Renal pelvis (tissue), 12 donors: ENCODE results near the gene CSRP1. TPM values are rescaled to one million over a fixed set of nuclear protein-coding genes. Genes with fewer than 3 reads are reported as not detected.
"Not testable (repeated sequence)": the region's sequence is repeated elsewhere in the genome, so short reads cannot be mapped to it uniquely, and the experiment has no call there.

Experiments used
- DNase-seq: peaks from one replicate; pipeline ENCODE4 v3.0.0-alpha.2; 2013
- long read RNA-seq, 16 experiments: transcript quantifications; one replicate each; lab custom pipeline, GENCODE V29; 2026
- polyA plus RNA-seq, 3 donors: library from polyadenylated mRNA; unstranded; fragments of 120-200 nt; gene quantifications; one replicate each; pipeline ENCODE4 v1.2.1, GENCODE V29; 2013; ENCODE audit not compliant: insufficient read length in 3 of 3

The CSRP1 gene
- polyA plus RNA-seq, result 100 to 1,000 TPM; 125 to 137 (median 135) TPM
- long read RNA-seq, donor 1, full-length matches to known transcripts, result 43 of 48 reads
- long read RNA-seq, donor 1, partial matches to known transcripts, result 5 of 48 reads
- long read RNA-seq, donor 1, other reads (novel, unspliced or antisense), result 0 of 48 reads
- long read RNA-seq, donor 2, full-length matches to known transcripts, result 75 of 86 reads
- long read RNA-seq, donor 2, partial matches to known transcripts, result 11 of 86 reads
- long read RNA-seq, donor 2, other reads (novel, unspliced or antisense), result 0 of 86 reads
- long read RNA-seq, donor 3, full-length matches to known transcripts, result 39 of 39 reads
- long read RNA-seq, donor 3, partial matches to known transcripts, result 0 of 39 reads
- long read RNA-seq, donor 3, other reads (novel, unspliced or antisense), result 0 of 39 reads
- long read RNA-seq, donor 4, full-length matches to known transcripts, result 62 of 70 reads
- long read RNA-seq, donor 4, partial matches to known transcripts, result 8 of 70 reads
- long read RNA-seq, donor 4, other reads (novel, unspliced or antisense), result 0 of 70 reads
- long read RNA-seq, donor 5, full-length matches to known transcripts, result 17 of 17 reads
- long read RNA-seq, donor 5, partial matches to known transcripts, result 0 of 17 reads
- long read RNA-seq, donor 5, other reads (novel, unspliced or antisense), result 0 of 17 reads
- long read RNA-seq, donor 6, full-length matches to known transcripts, result 35 of 35 reads
- long read RNA-seq, donor 6, partial matches to known transcripts, result 0 of 35 reads
- long read RNA-seq, donor 6, other reads (novel, unspliced or antisense), result 0 of 35 reads
- long read RNA-seq, donor 7, full-length matches to known transcripts, result 52 of 68 reads
- long read RNA-seq, donor 7, partial matches to known transcripts, result 16 of 68 reads
- long read RNA-seq, donor 7, other reads (novel, unspliced or antisense), result 0 of 68 reads
- long read RNA-seq, donor 8, full-length matches to known transcripts, result 83 of 101 reads
- long read RNA-seq, donor 8, partial matches to known transcripts, result 18 of 101 reads
- long read RNA-seq, donor 8, other reads (novel, unspliced or antisense), result 0 of 101 reads
- long read RNA-seq, donor 9, full-length matches to known transcripts, result 83 of 101 reads
- long read RNA-seq, donor 9, partial matches to known transcripts, result 18 of 101 reads
- long read RNA-seq, donor 9, other reads (novel, unspliced or antisense), result 0 of 101 reads
- long read RNA-seq, donor 10, full-length matches to known transcripts, result 43 of 49 reads
- long read RNA-seq, donor 10, partial matches to known transcripts, result 6 of 49 reads
- long read RNA-seq, donor 10, other reads (novel, unspliced or antisense), result 0 of 49 reads
- long read RNA-seq, donor 11, full-length matches to known transcripts, result 39 of 44 reads
- long read RNA-seq, donor 11, partial matches to known transcripts, result 5 of 44 reads
- long read RNA-seq, donor 11, other reads (novel, unspliced or antisense), result 0 of 44 reads
- long read RNA-seq, donor 12, full-length matches to known transcripts, result 71 of 78 reads
- long read RNA-seq, donor 12, partial matches to known transcripts, result 7 of 78 reads
- long read RNA-seq, donor 12, other reads (novel, unspliced or antisense), result 0 of 78 reads
- long read RNA-seq, donor 13, full-length matches to known transcripts, result 27 of 27 reads
- long read RNA-seq, donor 13, partial matches to known transcripts, result 0 of 27 reads
- long read RNA-seq, donor 13, other reads (novel, unspliced or antisense), result 0 of 27 reads
- long read RNA-seq, donor 14, result 0 reads
- long read RNA-seq, donor 15, full-length matches to known transcripts, result 112 of 135 reads
- long read RNA-seq, donor 15, partial matches to known transcripts, result 23 of 135 reads
- long read RNA-seq, donor 15, other reads (novel, unspliced or antisense), result 0 of 135 reads
- long read RNA-seq, donor 16, full-length matches to known transcripts, result 84 of 103 reads
- long read RNA-seq, donor 16, partial matches to known transcripts, result 19 of 103 reads
- long read RNA-seq, donor 16, other reads (novel, unspliced or antisense), result 0 of 103 reads

GRCh38 chr1:201506557-201507359, at the start of gene CSRP1:
Gene CSRP1, minus strand, starts transcription at chr1:201507123. Its CDS starts 10,820 bp downstream, at chr1:201496303.
- DNase-seq, result peak; percentile 82

DNA sequence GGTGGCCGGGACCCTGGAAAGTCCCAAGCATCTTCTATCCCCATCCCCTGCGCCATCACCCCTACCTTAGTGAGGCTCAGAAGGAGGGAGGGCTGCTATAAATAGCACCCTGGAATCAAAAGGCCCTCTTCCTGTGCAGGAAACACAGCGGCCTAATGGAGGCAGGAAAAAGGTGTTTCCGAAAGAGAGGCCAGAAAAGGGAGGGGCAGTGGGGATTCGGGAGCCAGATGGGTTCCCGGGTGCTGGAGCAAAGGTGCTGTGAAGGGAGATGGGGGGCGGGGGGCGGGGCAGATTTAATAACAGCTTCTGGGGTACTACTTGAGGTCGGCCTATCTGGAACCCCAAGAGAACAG, 48.6 kb upstream of the CSRP1 start:
- no peak for DNase-seq

DNA sequence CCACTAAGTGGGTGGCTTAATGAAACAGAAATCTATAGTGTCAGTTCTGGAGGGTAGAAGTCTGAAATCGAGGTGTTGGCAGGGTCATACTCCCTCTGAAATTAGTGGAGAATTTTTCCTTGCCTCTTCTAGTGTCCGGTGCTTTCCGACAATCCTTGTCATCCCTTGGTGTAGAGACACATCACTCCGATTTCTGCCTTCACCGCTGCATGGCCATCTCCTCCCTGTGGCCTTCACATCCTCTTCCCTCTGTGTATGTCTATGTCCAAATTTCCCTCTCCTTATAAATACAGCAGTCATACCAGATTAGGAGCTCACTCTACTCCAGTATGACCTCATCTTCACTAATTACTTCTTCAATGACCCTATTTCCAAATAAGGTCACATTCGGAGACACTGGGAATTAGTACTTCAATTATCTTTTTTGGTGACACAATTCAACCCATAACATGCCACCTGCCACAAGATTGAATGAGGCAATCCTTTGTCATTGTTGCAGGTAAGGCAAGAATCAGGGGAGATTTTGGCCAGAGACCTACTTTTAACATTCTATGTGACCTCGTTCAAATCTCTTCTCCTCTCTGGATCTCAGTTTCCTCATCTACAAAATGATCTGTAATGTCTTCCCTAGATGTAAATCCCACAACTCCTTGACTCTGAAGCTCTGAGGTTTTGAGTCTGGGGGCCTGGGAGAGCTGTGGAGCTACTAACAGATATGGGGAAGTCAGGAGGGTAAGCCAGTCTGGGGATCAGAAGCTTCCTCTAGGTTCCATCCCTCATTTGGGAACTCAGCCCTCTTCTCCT, 48.1 kb upstream of the CSRP1 start:
- no peak for DNase-seq

GRCh38 chr1:201554190-201554600, 47.3 kb upstream of the CSRP1 start:
- DNase-seq, result no peak

DNA sequence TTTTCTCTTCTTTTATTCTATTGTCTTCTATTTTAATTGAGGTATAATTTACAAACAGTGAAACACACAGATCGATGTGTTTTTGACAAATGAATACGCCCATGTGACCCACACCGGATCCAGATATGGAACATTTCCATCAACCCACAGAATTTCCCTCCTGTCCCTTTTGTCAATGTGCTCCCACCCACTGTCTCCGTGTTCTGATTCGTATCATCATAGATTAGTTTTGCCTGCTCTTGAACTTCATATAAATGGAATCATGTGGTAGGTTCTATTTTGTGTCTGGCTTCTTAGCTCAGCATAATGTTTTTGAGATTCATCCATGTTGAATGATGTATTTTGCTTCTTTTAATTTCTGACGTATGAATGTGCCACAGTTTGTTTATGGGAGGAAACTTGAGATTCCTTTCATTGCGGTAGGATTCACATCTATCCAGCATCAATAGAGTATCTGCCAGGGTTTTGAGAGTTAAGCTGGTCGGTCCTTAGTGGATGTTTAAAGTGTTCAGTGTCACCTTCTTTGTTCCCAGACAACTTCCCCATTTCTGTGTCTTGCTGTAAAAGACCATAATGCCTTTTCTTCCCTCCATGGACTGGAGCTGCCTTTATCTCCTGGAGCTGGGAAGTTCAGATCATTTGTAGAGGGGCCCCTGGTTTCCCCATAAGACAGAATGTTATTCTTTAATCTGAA, 46.7 kb upstream of the CSRP1 start:
- DNase-seq, result no peak

- DNase-seq, result no peak
These were observed 46.0 kb upstream of the CSRP1 start for GRCh38 chr1:201552941-201553351.

DNA sequence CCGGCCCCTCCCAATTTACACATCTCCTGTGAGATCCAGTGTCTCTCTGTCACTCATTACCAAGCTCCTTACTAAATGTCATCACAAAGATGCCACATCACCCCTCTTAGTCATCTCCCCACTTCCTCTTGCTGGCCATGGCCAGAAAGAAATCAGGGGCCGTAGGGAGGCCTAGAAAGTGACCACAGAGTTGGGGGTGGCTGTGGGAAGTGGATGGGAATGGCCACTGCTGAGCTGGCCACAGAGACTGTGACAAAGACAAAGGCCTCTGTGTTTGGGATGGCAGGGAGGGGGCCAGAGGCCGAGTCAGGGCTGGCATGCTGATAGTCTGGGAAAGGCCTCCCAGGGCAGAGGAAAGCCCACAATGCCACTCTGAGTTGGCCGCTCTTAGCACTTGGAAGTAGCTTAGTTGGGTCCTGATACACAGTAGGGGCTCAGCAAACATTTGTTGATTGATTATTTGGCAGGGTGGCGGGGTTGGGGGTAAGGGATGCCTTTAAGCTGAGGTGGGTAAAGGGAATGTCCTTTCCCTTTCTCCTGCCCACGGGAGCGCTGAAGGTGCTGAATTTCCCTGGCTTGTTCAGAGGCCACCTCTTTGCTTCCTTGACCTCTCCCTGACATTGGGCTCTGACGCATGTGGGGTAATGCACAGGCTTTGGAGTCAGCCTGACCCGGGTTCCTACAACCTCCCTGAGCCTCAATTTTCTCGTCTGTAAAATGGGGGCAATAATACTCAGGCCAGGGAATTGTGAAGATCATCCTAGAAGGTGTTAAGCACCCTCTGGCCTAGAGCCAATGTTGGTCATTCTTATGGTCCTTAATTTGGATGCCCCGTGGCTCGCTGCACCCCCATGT, 45.2 kb upstream of the CSRP1 start:
- DNase-seq, result no peak

- no peak for DNase-seq
These were observed 44.2 kb upstream of the CSRP1 start for GRCh38 chr1:201551096-201551495.

DNA sequence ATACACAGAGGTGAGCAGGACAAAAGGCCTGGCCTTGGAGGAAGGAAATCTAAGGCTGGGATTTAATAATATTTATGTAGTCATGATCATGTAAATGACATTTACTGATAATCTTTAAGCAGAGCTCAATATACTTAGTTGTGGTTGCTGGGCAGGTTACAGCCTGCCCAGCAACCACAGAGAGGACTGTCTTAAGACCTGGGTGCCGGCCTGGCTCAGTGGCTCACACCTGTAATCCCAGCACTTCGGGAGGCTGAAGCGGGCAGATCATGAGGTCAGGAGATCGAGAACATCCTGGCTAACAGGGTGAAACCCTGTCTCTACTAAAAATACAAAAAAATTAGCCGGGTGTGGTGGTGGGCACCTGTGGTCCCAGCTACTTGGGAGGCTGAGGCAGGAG, 42.6 kb upstream of the CSRP1 start:
- DNase-seq, result not testable (repeated sequence)

DNA sequence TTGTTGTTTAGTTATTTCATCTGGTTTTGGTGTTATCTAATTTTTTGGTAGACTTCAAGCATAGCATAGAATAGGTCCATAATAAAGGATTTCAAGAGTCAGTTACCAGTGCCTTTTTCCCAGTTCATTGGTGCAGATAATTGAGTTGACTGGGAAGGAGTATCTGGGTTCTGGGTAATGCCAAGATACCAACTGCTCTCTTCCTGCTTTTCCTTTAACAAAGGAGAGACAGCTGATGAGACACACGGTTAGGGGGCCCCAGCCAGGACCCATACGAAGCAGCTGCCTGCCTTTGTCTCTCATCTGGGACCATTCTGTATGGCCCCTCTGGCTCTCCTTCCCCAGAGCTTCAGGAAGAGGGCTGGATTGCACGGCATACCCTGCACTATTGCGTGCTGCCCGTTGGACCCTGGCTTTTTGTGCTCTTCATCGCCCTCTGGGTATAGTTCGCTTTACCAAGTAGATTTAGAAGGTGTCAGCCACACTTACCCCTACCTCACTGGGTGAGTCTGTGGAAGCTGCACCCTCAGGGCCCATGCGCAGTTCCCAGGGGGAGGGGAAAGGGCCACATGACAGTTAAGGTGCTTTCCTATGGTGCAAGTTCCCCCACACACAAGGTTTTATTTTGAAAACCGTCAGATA, 39.0 kb upstream of the CSRP1 start:
- no peak for DNase-seq

DNA sequence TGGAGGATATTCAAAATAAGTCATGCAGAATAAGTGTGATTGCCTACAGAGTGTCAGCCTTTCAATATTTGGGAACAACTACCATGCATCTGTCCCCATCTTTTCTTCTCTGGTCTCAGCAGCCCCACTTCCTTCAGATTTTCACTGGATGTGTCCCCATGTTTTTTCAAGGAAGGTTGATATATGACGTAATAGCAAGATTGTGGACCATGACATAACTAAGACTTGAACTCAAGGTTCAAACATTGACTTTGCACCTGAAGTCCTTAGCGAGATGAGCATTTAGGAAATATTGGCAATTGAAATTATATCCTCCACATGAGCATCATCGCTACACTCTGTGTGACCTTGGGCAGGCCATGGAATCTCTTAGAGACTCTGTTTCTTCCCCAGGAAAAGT, 37.8 kb upstream of the CSRP1 start:
- DNase-seq, result no peak

DNA sequence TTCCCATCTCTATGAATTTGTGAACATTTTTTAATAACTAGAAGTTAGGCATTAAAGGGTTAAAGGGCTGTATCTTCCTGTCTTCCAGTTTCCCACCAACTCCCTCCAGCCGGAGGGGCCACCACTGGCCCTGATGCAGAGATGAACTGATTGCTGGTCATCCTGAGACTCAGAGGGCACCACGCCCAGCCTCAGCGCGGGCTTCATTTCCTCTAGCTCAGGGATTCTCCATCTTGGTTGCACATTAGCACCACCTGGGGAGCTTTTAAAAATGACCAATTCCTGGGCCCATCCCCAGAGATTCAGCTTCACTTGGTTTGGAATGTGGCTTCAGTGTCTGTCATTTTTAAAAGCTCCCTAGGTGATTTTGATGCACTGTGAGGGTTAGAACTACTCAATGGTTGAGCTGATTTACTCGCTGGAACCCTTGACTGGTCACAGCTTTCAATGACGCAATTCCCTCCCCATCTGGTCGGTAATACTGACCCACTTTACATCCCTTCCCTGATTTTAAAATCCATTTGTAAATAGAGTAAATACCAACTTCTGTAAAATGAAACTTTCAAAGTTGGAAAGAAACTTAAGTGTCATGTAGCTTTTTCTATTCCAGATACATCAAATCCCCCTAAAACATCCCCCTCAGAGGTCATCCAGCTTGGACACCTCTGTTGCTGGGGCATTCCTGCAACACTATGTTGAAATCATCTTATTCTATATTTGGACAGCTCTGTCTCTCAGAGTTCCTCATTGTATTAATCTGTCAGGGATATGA, 37.1 kb upstream of the CSRP1 start:
- DNase-seq, result no peak

- DNase-seq, result no peak
These were observed 35.5 kb upstream of the CSRP1 start for GRCh38 chr1:201542309-201543035.

GRCh38 chr1:201540846-201541735, 34.2 kb upstream of the CSRP1 start:
- no peak for DNase-seq
